ENCODE measurements around the gene SLC17A9.
A peak's percentile ranks its signal among the peaks of the same experiment; 100 is the strongest.

Gene SLC17A9

GRCh38 chr20:62969179-62969760 lies 16.8 kb downstream of the SLC17A9 start:
- DNase-seq (ENCODE audit: low read depth): no peak

DNA sequence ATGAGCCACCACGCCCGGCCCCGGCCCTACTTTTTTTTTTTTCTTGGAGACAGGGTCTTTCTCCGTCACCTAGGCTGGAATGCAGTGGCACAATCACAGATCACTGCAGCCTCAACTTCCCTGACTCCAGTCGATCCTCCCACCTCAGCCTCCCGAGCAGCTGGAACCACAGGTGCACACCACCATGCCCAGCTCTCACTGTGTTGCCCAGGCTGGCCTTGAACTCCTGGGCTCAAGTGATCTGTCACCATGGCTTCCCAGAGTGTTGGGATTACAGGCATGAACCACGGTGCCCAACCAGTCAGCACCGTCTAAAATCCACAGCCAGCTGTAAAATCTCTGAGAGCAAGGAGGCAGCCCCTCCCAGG lies 17.4 kb downstream of the SLC17A9 start:
- DNase-seq (ENCODE audit: low read depth): no peak

GRCh38 chr20:62970307-62971210 lies 18.1 kb downstream of the SLC17A9 start:
- DNase-seq (ENCODE audit: low read depth): no peak

DNA sequence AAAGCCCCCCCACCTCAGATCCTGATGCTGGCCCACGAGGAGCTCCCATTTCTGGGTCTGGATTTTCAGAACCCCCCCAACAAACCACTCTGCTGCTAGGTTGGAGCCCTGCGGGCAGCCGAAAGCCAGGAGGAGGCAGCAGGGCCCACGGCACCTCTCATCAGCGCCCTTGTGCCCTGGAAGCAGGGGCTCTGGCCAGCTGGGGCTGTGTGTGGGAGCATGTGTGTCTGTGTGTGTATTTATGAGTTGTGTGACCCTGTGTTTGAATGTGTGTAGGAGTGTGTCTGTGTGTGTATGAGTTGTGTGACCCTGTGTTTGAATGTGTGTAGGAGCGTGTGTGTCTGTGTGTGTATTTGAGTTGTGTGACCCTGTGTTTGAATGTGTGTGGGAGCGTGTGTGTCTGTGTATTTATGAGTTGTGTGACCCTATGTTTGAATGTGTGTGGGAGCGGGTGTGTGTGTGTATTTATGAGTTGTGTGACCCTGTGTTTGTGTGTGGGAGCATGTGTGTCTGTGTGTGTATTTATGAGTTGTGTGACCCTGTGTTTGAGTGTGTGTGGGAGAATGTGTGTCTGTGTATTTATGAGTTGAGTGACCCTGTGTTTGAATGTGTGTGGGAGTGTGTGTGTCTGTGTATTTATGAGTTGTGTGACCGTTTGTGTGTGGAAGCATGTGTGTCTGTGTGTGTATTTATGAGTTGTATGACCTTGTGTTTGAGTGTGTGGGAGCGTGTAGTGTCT lies 18.9 kb downstream of the SLC17A9 start:
- no peak for DNase-seq (ENCODE audit: low read depth)

DNA sequence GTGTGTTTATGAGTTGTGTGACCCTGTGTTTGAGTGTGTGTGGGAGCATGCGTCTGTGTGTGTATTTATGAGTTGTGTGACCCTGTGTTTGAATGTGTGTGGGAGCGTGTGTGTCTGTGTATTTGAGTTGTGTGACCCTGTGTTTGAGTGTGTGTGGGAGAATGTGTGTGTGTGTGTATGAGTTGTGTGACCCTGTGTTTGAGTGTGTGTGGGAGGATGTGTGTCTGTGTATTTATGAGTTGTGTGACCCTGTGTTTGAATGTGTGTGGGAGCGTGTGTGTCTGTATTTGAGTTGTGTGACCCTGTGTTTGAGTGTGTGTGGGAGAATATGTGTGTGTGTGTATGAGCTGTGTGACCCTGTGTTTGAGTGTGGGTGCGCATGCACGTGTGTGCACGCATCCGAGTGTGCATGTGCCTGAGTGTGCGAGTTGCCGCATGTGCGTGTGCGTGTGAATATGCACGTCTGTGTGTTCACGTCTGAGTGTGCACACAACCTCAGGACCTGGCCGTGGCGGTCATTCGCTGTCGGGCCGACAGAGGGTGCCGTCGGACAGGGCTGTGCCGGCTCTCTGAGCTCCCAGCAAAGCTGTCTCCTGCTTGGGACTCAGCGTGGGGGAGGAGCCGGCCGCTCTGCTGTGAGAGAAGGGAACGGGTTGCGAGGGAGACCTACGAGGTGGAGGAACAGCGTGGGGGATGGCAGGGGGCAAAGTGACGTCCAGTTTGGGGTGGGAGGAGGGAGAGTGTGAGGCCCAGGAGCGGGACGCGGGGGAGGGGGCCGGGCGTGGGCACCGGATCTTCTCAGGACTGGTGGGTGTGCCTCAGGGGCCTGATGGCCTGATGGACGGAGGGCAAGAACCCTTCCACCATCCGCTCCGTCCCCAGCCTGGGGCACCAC lies 19.7 kb downstream of the SLC17A9 start:
- DNase-seq (ENCODE audit: low read depth): peak; percentile 64

GRCh38 chr20:62972845-62973745 lies 20.6 kb downstream of the SLC17A9 start:
- DNase-seq (ENCODE audit: low read depth): no peak

- no peak for DNase-seq (ENCODE audit: low read depth)
Observed at GRCh38 chr20:62975251-62975760, 22.8 kb downstream of the SLC17A9 start.

DNA sequence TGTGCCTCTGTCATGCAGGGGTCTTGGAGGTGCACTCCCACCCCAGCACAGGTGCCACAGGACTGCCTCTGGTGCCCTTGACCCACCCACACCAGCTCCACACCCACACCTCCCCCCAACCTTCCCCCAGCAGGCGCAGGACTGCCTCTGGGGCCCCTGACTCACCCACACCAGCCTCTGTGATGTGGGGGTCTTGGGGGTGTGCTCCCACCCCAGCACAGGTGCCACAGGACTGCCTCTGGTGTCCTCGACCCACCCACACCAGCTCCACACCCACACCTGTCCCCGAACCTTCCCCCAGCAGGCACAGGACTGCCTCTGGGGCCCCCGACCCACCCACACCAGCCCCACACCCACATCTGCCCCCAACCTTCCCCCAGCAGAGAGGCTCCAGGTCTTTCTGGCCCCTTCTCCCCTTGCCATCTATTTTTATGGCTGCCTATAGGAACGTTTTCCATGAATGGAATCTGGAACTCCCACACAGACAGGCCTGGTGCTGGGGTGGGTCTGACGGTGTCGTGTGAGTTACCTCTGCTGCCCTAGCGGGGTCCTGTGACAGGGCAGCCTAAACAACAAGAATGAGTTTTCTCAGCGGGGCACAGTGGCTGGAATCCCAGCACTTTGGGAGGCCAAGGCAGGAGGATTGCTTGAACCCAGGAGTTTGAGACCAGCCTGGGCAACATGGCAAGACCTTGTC lies 23.5 kb downstream of the SLC17A9 start:
- no peak for DNase-seq (ENCODE audit: low read depth)

GRCh38 chr20:62976886-62977285 lies 24.4 kb downstream of the SLC17A9 start:
- DNase-seq (ENCODE audit: low read depth): no peak

DNA sequence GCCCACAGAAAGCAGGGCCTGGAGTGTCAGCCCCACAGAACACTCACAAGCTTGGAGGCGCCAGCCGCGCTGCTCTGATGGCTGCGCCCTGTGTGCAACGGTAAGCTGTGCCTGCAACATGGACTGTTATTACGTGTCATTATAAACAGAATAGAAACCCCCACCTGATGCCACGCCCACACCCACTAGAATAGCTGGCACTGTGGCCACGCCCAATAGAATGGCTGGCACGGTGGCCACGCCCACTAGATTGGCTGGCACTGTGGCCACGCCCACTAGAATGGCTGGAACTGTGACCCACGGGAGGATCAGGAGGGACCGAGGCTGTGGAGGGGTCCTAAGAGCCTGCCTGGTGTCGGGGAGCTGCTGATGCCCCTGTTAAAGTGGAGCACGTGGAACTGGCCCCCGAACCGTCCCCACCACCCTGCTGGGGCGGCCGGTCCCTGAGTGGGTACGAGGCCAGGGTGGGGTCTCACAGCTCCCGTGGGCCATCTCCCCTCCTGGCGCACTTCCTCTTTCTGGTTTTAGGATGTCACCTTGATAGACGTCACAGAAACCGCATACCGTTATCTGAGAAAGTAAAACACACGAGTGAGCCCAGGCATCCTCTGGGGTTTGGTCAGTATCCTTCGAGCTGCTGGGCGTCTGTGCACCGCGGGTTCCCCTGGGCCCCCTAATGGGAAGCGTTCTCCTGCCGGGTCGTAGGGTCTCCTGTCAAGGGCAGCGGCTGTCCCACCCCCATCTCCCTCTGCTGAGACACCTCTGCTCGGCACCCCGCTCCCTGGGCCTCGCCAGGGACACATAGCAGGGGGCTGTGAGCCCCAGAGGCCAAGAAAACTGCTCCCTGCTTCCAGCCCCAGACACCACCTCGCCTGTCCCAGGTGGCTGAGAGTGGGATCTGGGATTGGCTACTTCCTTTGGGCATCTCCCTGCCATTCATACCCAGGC lies 25.4 kb downstream of the SLC17A9 start:
- DNase-seq (ENCODE audit: low read depth): peak; percentile 56

DNA sequence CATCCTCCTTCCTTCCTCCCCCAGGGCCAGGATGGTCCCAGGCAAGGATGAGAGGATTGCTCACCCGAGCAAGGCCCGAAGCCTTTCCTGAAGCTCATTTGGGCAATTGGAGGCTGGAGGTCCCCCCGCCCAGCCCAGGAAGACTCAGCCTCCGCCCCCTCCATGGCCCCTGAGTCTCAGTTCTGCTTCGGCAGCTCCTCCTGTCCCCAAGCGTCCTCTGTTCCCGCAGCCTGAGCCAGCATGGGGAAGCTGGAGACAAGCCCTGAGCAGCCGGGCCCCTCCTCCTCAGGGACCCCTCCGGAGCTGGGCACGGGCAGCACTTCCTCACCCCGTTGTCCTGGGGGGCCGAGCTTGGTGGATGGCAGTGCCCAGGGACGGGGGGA lies 26.0 kb downstream of the SLC17A9 start:
- no peak for DNase-seq (ENCODE audit: low read depth)

- DNase-seq (ENCODE audit: low read depth): no peak
Observed at GRCh38 chr20:62979310-62979709, 26.8 kb downstream of the SLC17A9 start.

- no peak for DNase-seq (ENCODE audit: low read depth)
Observed at GRCh38 chr20:62979876-62980373, 27.4 kb downstream of the SLC17A9 start.

- no peak for DNase-seq (ENCODE audit: low read depth)
Observed at GRCh38 chr20:62980380-62980960, 28.0 kb downstream of the SLC17A9 start.

DNA sequence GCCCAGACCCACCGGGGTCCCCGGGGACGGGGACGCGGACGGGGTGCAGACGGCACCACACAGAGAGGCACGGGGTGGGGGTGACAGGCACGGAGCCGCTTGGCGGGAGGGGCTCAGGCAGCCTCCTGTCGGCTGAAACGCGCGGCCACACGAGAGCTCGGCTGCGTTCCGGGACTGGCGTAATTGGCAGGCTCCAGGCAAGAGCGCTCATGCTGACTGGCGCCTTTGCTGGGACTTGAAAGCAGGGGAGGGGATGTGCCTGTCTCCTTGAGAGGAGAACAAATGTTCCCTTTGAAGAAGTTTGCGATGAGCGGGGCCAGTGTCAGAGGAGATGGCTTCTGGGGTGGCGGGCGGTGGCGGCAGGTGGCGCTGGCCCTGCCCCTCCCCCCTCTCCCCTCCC lies 28.5 kb downstream of the SLC17A9 start:
- no peak for DNase-seq (ENCODE audit: low read depth)

- DNase-seq (ENCODE audit: low read depth): no peak
Observed at GRCh38 chr20:62982124-62983075, 29.9 kb downstream of the SLC17A9 start.

DNA sequence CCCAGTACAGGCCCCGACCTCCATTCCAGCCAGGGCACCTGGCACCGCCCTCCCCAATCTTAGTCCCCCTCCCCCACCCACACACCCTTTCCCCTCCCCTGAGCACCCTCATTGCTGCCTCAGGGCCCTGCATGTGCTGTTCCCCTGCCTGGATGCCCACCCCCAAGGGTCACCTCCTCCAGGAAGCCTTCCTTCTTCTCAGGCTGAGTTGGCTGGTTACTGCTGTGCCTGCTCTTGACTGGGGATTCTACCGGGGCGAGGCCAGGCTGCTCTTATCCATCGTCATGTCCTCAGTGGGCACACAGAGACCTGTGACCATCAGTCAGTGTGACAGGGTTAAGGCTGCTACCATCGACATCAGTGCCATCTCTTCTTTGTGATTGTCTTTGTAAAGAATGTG lies 30.7 kb downstream of the SLC17A9 start:
- no peak for DNase-seq (ENCODE audit: low read depth)
